ENCODE data around the gene EVL. TPM values are rescaled to one million over a fixed set of nuclear protein-coding genes. Genes with fewer than 3 reads are reported as not detected.

The EVL gene
- total and polyA plus RNA-seq, 8 donors = 23.0 to 68.4 (median 41.3) TPM

- ATAC-seq = no peak
- Histone ChIP-seq H3K27me3 (no peaks in the 10 kb centered on the region), H3K36me3 (no peaks in the 10 kb centered on the region), H3K9me3 (no peaks in the 10 kb centered on the region), H3K27ac (no peak overlapping the region), H3K4me3 (no peak overlapping the region), H3K4me1 (peaks cover 0 to 6% (median 5%) of the 10 kb centered on the region in 3 donors)
- intact Hi-C loops (cut with DNase I) = no loop called here
- no peak for TF ChIP-seq CTCF (IDR thresholded peaks at IDR 0.05)
- FAIRE-seq = no peak
- peak in 1 of 6 donors; percentile 39 for DNase-seq
- WGBS, 2 donors = 85 to 90% methylated on average over 12 of the region's 12 CpGs
Measured at GRCh38 chr14:100188392-100189030, 123.3 kb downstream of the EVL start.

- no peaks in the 10 kb centered on the region for H3K36me3 ChIP-seq
- no peak for DNase-seq
- 96 to 98% methylated on average over 1 of the region's 1 CpG for whole genome bisulfite sequencing, 2 donors
- H3K9me3 ChIP-seq = no peaks in the 10 kb centered on the region
- no peak overlapping the region for H3K4me3 ChIP-seq
- H3K27ac ChIP-seq = no peak overlapping the region
- no peak for ATAC-seq
- FAIRE-seq = no peak
- intact Hi-C loops (cut with DNase I) = loop anchor here in 1 of 3 donors (5.0 kb wide), 1 partner anchor 203 kb away; no protein-coding TSS in a partner anchor
- peaks cover 0 to 6% (median 5%) of the 10 kb centered on the region in 3 donors for H3K4me1 ChIP-seq
- no peak for TF ChIP-seq CTCF (IDR thresholded peaks at IDR 0.05)
- H3K27me3 ChIP-seq = no peaks in the 10 kb centered on the region
Measured at GRCh38 chr14:100190126-100190525, 124.9 kb downstream of the EVL start.

GRCh38 chr14:100191584-100192249 lies 126.5 kb downstream of the EVL start:
- 69 to 76% methylated on average over 14 of the region's 14 CpGs for WGBS, 2 donors
- FAIRE-seq = no peak
- Histone ChIP-seq H3K36me3 (no peaks in the 10 kb centered on the region), H3K27ac (peak overlapping the region in 2 of 4 donors; percentile 80 to 85), H3K4me3 (no peak overlapping the region), H3K27me3 (no peaks in the 10 kb centered on the region), H3K9me3 (no peaks in the 10 kb centered on the region), H3K4me1 (peaks cover 0 to 6% (median 5%) of the 10 kb centered on the region in 3 donors)
- TF ChIP-seq CTCF (IDR thresholded peaks at IDR 0.05) = no peak
- intact Hi-C loops (cut with DNase I) = loop anchor here in 1 of 3 donors (5.0 kb wide), 1 partner anchor 204 kb away; no protein-coding TSS in a partner anchor
- peak in 1 of 6 donors; percentile 10 for DNase-seq
- ATAC-seq = no peak

- no peaks in the 10 kb centered on the region for H3K36me3 ChIP-seq
- peak overlapping the region; percentile 7 to 49 (median 32) for H3K4me3 ChIP-seq
- intact Hi-C loops (cut with DNase I) = loop anchor here in 1 of 3 donors (5.0 kb wide), 1 partner anchor 205 kb away; no protein-coding TSS in a partner anchor
- peak overlapping the region; percentile 80 to 91 (median 84) for H3K27ac ChIP-seq
- DNase-seq (peak; percentile 22 to 74 (median 52)), ATAC-seq (peak in 1 of 4 donors; percentile 0), FAIRE-seq (no peak)
- H3K9me3 ChIP-seq = no peaks in the 10 kb centered on the region
- WGBS, 2 donors = 55 to 59% methylated on average over 21 of the region's 21 CpGs
- H3K27me3 ChIP-seq = no peaks in the 10 kb centered on the region
- H3K4me1 ChIP-seq = peaks cover 0 to 6% (median 5%) of the 10 kb centered on the region in 3 donors
- no peak for TF ChIP-seq CTCF (IDR thresholded peaks at IDR 0.05)
Measured at GRCh38 chr14:100192250-100192671, 127.0 kb downstream of the EVL start.
